Raji (cell line): Measurements from ENCODE around the gene SLC12A7.

Experiments used
- POLR2A ChIP-seq: IDR thresholded peaks from 2 replicates; pipeline ENCODE4 v1.6.1; 2011; ENCODE audit warnings: low read depth, low read length, control low read depth; ENCODE audit not compliant: insufficient read depth

SLC12A7 gene

GRCh38 chr5:1007681-1008450 lies 104.0 kb downstream of the SLC12A7 start:
- no peak for TF ChIP-seq POLR2A

GRCh38 chr5:1007221-1007680 lies 104.6 kb downstream of the SLC12A7 start:
- no peak for TF ChIP-seq POLR2A

- TF ChIP-seq POLR2A: no peak
Observed at GRCh38 chr5:1006656-1007071, 105.2 kb downstream of the SLC12A7 start.

GRCh38 chr5:1005904-1006655 lies 105.8 kb downstream of the SLC12A7 start:
- no peak for TF ChIP-seq POLR2A

GRCh38 chr5:1005249-1005851 lies 106.5 kb downstream of the SLC12A7 start:
- TF ChIP-seq POLR2A: no peak

- no peak for TF ChIP-seq POLR2A
Observed at GRCh38 chr5:1004461-1005248, 107.2 kb downstream of the SLC12A7 start.

- no peak for TF ChIP-seq POLR2A
Observed at GRCh38 chr5:1003296-1003937, 108.4 kb downstream of the SLC12A7 start.

GRCh38 chr5:1002836-1003235 lies 109.0 kb downstream of the SLC12A7 start:
- TF ChIP-seq POLR2A: no peak

GRCh38 chr5:1002271-1002546 lies 109.7 kb downstream of the SLC12A7 start:
- no peak for TF ChIP-seq POLR2A

GRCh38 chr5:1001406-1002270 lies 110.2 kb downstream of the SLC12A7 start:
- no peak for TF ChIP-seq POLR2A
